NCI-H2227 (cell line): ENCODE data around the gene ARF3.

Source experiments
- DNase-seq: peaks from one replicate; lab custom pipeline; 2025; ENCODE audit not compliant: unreplicated experiment; lab: John Stamatoyannopoulos, UW

Gene ARF3

DNA sequence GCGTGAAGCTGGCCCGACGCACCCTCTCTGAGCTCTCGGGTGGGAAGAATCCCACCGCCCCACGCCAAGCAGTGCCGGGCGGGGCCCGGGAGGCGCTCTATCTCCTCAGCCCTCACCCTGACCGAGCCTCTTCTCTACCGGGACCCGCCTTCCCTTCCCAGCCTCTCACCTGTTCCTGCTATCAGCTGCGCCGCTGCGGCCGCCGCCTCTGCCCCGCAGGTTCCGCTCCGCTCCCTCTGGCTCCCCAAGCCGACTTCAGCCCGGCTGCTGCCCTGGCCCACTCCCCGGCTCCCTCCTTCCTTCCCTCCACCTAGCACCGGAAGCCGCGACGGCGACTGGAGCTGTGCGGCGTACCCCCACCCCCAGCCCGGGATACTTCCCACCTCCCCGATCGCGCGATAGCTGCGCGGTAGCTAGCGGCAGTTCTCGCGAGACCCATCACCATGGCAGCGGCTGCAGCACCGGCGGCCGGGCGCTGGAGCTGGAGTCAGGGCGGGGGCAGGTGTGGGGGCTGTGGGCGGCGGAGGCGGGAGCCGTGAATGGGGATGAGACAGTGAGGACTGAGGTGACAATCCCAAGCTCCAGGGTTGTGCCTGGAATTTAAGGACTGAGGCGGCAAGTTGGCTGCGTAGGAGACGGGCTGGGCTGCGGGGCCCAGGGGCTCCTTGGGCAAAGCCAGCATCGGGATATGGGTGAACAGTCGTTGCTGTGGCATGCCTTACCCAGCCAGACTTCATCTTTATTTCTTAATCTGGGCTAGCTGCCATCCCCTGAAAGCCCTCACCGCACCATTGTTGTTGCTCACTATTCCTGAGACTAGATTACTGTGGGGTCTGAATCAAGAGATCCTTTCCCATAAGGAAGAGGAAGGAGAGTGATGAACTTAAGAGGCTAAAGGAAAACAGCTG lies at the start of gene ARF3:
Gene ARF3 (minus strand): TSS at position 347 of the 908 bp plus-strand sequence. CDS start 16,392 bp downstream, outside the sequence.
- peak; percentile 96 for DNase-seq

DNA sequence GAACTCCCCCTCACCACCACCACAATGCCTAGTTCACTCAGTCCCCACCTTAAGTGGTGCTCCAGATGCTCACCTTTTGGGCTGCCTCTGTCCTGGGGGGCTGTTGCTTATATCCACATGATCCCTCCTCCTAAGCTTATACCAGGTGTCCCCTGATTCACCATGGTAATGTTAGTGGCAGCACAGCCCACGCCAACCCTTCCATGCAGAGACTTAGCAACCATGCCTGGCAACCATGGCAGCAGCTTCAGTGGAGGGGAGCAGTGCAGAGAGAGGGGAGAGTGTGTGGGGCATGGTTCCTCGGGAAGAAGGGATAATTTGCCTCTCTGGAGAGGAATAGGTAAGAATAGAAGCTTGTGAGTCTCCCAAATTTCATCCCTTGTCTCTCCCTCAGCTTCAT lies 43.1 kb upstream of the ARF3 start:
- DNase-seq: peak; percentile 8

DNA sequence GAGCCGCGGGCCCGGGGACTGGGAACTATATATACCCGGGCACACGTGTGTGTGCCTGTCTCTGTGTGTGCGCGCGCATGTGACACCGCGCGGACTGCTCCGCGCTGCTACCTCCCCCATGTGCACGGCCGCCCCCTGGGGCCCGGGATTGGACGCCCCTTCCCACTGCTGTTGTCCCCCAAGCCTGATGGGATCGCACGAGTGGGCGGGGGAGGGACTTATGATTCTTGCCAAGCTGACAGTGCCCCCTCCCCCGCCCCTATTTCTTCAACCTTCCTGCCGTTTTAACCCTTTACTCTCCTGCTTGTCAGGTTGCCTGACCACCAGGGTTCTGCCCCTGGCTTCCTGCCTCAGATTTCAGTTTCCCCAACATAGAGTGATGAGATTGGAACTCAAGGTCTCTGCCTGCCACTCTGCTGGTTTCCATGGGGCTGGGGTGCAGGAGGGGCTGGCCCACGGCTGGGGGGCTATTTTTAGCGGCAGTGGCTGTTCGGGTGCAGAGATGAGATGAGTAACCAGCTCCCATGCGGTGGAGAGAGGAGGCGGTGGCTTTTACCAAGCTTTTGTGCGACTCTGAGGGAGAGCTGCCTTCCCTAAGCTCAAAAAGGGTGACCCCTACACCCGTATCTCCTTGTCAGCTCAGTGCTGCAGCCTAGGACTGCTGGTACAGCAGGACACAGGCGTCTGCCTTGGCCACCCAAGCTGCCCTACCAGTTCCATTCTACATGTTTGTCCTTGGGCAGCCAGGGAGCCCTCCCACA lies 42.3 kb upstream of the ARF3 start, which contains the start of gene DDN:
Gene DDN (minus strand): TSS at position 5 of the 761 bp plus-strand sequence. CDS start 88 bp downstream, outside the sequence.
- peak; percentile 74 for DNase-seq

DNA sequence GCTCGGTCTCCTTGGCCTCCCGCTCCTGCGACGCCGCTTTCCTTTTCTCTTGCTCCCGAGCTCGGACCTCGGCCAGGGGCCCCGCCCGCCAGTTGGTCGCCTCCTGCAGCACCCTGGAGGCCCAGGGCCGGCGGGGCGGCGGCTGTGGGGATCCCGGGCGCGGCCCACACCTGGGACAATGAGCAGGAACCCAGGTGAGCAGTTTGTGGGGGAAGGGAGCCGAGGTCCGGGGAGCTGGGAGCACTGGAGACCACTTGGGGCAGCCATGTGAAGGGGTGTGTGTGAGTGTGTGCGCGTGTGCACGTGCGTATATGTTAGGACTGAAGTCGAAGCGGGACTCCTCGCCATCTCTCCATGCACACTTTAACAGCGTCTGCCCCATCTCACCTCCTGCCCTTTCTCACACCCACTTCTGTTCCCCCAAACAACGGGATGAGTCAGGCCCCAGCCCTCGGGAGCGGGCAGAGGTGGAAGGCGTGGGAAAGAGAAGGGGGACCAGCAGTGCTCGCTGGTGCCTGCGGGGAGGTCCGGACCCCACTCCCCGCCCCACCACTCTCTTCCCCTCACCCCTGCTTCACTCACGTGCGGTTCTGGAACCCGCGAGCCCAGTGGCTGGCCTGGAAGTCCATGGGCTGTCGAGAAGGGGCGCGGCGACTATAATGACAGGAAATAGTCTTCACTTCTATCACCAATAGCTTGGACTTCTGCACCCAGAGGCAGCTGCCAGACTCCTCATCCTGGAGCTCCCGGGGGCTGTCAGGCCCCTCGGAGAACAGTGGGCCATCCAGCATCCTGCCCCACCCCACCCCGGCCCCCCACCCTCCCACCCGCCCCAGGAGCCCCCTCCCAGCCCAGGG lies 41.4 kb upstream of the ARF3 start:
- DNase-seq: peak; percentile 37

DNA sequence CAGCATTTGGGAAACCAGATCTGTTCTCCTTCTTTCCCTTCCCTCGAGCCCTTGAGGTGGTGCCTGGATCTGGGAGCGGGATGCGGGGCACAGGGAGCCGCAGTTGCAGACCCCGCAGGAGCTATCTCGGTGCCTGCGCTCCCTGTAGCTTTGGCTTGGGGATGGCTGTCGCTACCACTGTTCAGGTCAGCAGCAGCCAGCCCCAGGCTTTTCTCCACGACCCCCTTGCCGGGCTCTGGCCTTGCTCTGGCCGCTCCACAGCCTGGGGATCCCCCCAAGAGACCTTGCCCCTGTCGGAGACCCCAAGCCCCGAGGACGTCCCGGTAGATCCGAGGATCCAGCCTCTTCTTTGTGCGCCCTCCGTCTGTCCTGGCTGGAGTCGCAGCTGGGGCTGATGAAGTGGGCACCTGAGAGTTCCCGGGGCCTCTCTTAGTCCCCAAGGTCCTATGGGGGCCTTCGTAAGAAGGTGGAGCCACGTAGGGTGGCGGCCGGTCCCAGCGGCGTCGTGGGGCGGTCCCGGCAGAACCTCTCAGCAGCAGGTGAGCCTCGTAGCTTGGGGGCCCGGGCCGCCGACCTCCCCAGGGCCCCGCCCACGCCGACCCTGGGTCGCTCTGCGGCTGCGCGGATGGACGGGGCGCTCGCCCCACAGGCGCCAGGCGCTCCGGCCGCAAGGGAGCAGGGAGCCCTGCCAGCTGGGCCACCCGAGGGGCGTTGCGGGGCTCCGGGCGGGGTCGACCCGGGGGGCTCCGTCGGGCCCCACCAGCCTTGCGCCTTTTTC lies 40.6 kb upstream of the ARF3 start:
- no peak for DNase-seq

DNA sequence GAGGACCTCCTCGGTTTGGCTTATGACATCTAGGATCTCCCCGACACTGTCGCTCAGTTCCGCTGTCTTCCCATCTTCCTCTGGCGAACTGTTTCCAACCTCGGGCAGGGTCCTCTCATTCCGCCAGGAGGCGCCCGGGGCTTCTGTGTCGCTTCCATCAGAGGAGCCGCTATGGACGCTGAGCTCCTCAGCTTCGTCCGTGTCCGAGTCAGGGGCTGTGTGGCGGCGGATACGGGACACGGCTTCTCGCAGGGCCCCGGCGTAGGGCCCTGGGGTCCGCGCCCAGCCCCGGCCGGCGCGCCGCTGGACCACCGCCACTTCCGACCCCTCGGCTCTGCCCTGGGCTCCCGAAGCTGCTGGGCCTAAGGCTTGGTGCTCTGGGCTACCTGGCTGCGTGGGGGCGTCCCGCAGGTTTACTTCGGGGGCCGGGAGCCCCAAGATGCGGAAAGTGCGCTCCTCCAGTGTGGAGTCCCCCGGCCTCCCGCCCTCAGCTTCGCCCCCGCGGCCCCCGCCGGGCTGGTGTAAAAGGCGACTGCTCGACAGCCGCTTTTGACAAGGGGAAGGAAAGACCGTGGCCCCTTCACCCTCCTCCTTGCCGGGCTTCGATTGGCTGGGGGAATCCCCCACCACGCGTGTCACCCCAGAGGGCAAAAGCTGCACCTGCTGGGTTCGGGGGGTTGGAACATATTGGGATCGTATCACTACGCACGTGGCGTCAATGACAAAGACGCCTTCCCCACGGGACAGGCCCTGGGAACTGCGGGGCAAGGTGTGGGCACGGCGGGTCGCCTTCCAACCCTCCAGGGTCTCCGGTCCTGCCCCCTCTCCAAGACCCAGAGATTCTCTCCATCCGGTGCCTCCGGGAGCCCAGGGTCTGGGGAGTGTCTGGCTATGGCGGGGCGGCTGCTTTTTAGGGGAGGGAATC lies 39.8 kb upstream of the ARF3 start:
- DNase-seq: peak; percentile 37

DNA sequence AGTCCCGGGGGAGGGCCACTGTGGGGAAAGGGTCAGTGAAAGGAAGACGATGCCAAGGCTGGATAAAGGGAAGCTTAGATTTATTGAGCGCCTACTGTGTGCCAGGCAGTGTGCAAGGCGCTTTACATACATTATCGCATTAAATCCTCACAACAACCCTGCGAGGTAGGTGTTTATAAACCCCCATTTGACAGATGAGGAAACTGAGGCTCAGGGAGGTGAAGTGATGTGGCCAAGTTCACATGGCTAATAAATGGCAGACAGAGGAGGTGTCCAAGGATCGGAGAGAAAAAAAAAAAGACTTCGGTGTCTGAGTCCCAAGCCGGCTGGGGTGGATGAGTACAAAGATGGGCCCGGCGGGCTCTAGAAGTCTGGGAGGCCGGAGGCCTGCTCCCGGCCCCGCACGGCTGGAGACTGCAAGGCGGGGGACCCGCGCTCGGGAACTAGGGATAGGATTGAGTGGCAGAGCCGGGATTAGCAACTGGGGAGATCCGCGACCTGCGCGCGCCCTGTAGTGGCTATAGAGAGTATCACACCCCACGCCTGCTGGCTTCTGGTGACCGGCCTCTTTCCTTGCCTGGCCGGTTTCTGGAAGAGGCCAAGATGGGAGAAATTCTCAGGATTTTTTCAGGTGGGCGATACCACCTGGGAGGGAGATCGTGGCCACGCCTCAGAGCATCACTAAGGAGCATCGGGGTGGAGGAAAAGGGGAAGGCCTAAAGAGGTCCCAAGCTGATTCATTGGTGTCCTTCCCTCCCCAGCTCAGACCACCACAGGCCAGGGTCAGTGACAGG lies 38.0 kb upstream of the ARF3 start:
- DNase-seq: peak; percentile 85

DNA sequence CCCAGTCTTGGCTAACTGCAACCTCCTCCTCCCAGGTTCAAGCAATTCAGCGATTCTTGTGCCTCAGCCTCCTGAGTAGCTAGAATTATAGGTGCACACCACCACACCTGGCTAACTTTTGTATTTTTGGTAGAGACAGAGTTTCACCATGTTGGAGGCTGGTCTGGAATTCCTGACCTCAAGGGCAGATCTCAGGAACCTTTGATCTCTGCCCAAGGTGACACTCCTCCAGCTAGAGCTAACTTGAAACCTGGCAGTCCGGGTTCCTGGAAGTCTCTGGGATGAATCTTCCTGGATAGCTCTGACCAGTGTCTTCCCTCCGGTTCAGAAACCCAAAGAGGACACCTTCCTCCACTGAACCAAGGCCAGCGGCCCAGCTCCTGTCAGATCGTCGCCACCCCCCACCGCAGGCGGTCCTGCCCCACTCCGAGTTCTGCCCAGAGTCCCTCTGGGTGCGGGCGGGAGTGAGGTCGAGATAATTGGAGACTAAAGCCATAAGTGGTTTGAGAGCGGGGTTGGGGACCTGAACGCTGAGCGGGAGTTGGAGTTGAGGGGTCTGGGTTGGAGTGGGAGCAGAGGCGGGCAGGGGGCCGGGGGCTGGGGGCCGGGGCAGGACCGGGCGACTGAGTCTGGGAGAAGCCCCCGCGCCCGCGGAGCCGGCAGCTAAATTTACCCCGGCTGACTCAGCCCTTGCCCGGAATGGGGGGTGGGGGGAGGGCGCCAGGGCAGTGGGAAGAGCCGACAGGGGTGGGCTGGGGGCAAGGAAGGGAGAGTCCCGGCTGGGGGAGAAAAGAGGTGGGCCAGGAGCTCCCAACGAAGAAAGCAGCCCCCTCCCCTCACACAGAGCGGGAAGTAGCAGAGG lies 37.2 kb upstream of the ARF3 start:
- DNase-seq: no peak

DNA sequence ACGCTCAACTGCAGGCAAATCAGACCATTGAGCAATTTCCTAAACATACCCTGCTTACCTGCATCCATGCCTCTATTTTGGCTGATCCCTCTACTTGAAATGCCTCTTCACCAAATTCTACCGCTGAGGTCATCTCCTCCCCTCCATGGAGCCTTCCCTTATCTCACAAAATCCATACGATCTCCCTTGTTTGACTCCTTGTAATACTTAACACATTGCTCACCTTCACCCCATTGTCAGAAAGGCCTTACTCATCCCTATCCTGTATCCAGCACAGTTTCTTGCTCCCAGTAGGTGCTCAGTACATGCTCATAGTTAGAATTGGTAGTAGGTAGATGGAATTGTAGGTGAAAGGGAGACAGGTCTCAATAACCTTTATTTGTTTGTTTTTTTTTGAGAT lies 36.5 kb upstream of the ARF3 start:
- no peak for DNase-seq

DNA sequence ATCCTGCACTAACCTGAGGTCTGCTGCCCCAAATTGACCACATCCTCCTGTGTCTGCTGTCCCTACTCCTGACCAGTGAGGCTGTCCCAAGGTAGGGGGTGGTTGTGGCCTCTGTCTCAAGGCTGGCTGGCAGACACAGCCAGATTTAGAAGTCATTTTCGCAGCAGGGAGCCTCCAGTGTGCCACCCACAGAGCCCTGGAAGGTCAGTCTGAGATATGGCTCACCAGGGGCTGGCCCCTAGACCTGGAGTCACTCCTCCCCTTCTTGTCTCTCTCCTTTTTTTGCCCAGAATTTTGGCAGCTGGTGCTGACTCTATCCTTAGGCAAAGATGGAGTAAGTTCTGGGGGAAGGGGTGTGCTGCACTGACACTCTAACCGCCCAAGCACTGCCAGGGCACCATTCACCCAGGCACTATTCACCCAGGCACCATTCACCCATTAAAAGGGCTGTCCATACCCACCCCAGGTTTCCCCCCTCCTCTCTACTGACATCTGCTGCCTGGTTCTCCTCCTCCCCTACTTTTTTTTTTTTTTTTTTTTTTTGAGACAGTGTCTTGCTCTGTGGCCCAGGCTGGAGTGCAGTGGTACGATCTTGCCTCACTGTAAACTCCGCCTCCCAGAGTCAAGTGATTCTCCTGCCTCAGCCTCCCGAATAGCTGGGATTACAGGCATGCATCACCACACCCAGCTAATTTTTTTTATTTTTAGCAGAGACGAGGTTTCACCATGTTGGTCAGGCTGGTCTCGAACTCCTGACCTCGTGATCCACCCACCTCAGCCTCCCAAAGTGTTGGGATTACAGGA lies 34.2 kb upstream of the ARF3 start:
- no peak for DNase-seq

DNA sequence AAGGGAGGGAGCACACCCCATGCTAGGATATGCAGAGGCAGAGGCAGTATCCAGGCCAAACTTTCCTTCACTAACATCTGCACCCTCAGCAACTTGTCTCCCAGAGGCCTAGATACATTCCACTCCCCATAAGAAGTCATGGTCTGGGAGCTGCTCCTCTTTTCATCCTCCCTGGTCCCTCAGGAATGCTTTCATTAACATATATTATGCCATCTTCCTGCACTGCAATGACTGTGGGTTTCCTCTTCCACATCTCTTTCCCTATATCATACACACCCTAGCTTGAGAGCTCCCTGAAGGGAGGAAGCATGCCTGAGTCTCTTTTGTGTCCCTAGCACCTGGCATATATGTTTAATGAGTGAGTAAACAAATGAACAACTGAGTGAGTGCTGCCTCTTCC lies 33.3 kb upstream of the ARF3 start:
- no peak for DNase-seq

DNA sequence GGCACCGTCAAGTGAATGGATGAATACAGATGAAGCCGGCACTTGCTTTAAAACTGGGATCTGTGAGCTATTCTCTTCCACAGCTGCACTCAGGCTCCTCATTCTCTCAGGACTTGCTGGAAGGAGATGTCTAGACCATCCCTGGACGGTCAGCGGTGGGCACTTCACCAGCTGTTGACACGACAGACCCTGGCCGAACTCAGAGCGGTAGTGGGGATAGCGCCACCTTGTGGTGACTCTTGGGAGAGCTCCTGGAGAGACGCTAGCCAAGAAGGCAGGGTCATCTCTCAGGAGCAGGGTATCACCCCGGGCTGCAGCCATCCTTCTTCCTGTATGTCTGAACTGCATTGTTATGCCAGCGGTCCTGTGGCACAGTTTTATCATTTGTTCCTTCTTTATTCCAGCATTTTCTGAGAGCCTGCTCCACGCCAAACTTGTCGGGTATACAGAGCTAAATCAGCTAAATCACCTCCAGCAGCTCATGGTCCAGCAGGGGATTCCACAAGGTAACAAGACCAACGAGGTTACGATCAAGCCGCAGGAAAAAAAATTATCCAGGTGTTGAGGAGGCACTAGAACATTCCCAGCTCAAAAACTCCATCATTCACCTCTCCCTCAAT lies 30.9 kb upstream of the ARF3 start:
- DNase-seq: peak; percentile 31

DNA sequence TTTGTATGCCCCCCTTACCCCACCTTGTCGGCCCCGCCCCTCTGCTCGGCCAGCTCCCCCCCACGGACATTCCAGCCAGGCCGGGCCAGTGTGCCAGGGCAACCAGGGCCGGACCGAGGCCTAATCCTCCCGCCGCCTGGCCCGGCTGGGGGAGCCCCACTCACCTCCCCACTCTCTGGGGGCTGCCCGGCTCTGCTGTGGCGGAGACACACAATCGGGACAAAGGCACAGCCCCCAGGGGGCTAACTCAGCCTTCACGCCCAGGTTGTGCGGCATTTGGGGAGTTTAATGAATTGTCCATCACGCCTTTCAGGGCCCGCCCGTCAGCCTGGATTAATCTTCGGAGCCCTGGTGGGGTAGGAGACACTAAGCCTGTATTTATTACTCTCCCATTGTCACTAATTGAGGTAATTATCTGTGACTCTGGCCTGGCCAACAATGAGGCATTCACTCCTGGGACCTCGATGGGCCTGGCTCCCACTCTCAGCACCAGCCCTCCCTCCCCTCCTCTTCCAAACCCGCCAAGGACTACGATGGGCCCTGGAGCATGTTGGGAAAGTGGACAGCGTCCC lies 29.5 kb upstream of the ARF3 start:
- peak; percentile 32 for DNase-seq

DNA sequence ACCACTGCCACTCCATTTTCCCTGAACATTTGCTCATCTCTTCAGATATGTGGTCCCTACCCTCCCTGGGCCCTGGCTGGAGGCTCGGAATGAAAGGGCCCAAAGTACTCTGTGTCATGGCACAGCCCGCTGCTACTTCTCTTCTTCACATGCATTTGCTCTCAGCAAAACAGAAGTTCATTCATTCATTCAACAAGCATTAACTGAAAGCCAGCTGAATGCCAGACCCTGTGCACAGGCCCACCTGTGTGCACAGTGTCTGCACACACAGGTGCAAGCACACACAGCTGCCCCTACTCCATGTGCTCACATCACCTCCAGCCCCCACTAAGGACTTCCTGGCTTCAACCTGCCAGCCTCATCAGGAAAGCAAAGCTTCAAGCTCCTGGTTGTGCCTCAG lies 28.6 kb upstream of the ARF3 start:
- no peak for DNase-seq

DNA sequence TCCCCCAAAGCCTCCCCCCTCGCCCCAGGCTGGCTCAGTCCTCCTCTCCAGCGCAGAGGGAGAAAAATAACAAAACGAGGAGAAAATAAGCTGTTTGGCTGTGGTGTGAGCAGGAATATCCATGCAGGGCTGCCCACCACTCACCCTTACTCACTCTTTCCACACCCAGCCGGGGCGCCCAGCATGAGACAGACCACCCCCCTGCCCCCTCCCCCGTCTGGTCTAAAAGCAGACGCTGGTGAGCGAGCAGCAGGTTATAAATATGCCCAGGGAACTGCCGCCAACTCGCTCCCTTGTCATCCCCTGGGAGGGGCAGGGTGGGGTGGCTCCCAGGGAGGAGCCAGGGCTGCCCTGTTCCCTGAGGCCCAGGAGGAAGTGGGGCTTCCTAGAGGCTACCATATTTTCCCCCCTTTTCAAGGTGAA lies 28.2 kb upstream of the ARF3 start:
- no peak for DNase-seq
